ENCODE data around the gene ANKRD63.

Gene ANKRD63

GRCh38 chr15:40312370-40313158 is 29.7 kb upstream of the ANKRD63 start:
- no peak for DNase-seq

- DNase-seq, result no peak
Measured at GRCh38 chr15:40310993-40311392, 28.1 kb upstream of the ANKRD63 start.

DNA sequence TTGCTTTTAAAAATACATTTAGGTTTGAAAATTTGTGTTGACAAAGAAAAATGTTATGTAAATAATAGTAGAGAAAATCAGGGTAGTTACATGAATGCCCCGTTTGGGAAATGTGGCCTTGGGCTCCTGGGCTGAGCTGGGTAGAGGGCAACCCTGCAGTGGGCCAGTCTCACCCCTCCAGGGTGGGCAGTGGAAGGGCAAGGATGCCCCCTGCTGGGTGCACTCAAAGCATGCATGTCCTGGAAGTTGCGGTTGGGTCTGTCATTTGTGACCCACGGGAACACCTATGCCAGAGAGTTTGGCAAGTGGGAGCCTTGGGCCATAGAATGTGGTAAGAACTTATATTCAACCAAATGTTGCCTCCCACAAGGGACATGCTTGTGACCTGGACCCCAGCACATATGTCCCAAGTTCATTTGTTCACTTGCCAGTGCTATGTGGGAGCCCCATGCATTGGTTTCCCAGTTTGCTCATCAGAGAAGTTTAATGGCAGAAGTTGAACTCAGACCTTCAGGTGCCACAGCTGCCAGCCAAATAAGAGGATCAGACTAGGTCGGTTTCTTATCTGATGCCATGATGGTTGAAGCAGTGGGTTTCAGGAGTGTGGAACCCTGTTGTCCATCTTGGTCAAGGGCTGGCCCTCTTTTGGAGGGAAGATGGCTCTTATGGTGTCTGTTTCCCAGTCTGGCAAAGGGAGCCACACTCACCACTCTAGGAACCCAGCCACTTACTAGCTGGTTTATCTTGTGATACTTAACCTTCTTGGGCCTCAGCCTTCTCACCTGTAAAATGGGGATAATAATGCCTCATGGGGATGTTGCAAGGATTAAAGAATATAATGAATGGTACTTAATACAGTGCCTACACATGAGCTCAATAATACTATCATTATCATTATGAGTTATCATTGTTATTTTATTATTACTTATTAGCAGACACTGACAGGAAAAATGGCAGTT is 27.4 kb upstream of the ANKRD63 start:
- no peak for DNase-seq

DNA sequence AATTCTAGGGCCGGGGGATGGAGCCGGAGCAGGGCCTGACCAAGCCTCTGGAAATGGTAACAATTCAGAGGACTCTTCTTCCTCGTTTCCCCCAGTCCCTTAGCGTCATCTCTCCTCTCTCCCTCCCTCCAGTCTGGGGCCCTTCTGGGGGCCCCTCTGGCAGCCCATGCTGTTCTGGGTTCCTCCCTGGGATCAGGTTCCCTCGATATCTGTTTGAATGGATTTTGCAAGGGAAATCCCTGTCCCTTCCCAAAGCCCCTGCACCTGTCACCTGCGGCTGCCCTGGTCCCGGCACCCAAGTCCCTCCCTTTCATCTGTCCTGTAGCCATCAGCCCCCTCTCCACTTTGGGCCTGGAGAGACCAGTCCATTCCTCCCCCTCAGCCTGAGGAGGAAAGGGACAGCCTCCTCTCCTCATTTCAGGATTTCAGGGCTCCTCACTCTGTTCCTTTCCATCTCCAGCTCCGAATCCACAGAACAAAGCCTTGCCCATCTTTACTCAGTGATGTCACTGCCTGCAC is 26.5 kb upstream of the ANKRD63 start:
- DNase-seq, result no peak

DNA sequence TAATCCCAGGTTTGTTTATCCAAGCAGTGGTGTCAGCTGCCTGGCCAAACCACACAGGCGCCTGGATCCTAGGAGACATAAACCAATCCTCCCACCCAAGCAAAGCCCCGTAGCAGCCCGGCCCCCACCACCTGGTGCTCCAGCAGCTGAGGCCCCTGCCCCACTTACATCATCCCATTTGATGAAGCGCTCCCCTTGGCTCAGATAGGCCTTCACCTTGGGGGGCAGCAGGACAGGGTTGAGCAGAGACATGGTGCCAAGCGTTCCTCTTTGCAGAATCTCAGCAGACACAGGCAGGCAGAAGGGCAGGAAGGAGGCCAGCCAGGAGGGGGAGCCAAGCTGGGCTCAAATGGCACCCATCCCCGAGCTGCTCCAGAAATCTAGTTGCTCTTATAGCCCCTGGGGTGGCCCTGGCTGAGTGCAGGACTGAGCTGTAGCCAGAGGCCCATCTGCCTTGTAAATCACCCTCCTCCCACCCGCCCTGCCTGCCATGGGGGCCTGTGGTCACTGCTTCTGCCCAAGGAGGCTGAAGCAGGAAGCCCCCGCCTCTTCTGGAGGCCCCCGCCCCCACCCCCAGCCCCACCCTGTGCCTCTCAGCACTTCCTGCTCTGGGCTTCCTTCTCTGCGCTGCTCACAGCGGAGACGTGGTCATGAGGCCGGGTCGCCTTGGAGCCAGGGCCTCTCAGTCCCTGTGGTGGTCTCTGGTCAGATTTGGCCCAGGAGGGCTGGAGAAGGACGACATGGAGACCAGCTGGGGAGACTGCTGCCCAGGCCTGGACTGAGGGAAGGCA is 24.8 kb upstream of the ANKRD63 start, which contains the start of gene PLCB2:
PLCB2 (minus strand) TSS at position 515 of the 791 bp plus-strand sequence; CDS start at position 252, 263 bp downstream.
- no peak for DNase-seq

- DNase-seq, result no peak
Measured at GRCh38 chr15:40306908-40307307, 24.0 kb upstream of the ANKRD63 start.

GRCh38 chr15:40306371-40306770 is 23.5 kb upstream of the ANKRD63 start:
- no peak for DNase-seq

DNA sequence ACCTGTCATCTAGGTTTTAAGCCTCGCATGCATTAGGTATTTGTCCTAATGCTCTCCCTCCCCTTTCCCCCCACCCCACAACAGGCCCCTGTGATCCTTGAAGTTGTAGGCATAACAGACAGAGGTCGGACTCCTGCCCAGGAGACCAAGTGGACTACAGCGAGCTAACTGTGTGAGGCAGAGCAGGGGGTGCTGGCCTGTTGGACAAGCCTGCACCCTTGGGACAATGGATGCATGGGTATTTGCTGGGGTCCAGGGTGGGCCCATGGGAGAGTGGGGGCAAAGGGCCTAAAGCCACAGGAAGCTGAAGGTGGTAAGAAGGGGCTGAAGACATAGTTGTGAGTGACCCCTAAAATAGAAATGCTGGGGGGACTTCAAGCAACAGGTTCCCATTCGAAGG is 22.4 kb upstream of the ANKRD63 start:
- no peak for DNase-seq

- no peak for DNase-seq
Measured at GRCh38 chr15:40303576-40303975, 20.7 kb upstream of the ANKRD63 start.

GRCh38 chr15:40302981-40303380 is 20.1 kb upstream of the ANKRD63 start:
- DNase-seq, result no peak

DNA sequence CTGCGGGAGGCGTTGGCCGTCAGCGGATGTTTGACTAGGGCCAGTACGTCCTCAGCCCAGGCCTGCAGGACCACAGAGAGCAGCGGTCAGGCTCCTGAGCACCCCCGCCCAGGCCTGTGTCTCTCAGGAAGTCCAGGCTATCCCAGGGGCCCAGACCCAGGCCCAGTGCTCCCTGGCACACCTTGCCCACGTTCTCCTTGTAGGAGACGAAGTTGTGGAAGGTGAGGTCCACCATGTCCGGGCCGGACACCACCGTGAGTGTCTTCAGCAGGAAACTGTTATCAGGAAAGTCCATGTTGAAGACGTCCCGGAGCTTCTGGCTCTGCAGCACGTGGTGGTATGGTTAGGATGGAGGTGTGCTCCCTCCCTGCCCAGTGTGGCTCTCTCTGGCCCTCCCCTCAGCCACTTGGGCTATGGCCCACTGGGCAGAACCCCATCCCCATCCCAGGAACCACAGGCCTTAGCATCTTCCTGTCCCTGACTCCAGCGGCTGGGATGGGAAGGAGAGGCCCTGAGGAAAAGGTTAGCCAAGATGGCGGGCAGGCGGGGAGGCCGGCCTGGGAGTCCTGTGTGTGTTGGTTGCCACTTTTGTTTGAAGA is 19.5 kb upstream of the ANKRD63 start:
- DNase-seq, result no peak

DNA sequence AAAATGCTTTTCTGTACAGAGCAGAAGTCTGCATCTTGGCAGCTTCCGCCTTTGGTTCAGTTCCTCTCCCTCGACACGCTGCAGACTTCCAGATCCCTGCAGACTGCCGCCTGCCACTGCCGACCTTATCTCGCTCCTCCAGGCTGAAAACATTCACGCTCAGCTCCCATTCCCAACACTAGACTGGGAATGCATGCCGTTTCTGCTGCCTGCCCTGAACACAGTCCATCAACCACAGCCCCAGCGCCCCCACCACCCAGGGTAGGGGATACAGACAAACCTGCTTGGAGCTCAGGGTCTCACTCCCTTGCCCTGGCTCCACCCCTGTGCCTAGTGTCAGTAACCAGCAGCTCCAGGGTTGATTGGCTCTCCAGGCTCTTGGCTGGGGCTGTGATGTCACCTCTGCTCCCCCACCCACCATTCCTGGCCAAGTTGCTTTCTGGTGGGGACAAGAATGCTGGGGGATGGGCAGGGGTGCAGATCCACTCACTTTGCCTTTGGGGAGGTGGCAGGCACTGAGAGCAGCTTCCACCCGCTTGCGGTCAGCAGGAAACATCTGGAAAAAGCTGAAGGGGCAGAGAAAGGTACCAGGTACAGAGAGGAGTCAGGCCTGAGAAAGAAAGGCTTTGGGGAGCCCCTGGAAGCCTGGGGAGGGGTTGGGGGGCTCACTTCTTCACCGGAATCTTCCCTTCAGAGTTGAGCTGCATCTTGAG is 18.8 kb upstream of the ANKRD63 start:
- no peak for DNase-seq

- DNase-seq, result no peak
Measured at GRCh38 chr15:40300771-40301170, 17.9 kb upstream of the ANKRD63 start.

GRCh38 chr15:40300367-40300766 is 17.5 kb upstream of the ANKRD63 start:
- no peak for DNase-seq

DNA sequence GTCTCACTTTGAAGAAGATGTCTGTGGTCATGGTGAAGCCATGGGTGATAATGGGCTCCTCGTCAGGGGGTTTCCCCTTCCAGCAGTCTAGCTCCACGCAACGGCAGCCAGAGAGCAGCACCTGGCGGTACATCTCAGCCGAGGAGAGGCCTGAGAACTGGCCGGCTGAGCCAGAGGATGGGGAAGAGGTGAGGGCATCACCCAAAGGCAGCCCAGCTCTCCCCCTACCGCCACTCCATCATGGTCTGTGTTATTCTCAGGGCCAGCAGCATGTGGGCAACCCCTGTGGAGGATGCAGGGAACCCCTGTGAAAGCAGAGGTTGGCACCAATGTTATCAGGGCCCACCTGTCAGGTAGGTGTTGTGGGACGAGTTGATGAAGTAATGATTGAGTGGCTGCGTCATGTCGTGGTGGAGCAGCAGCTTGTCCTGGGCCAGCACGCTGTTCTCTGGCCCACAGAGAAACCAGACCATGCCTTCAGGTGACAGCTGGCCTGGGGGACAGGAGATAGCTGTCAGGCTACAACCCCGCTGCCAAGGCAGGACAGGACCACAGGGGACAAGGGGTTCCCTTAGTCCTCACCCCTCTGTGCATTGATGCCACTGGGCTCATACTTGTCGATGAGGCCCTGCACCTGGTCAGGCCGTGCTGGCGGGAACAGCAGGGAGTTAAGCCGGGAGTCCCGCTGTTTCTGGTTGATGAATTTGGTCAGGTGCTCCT is 15.5 kb upstream of the ANKRD63 start:
- no peak for DNase-seq

- DNase-seq, result no peak
Measured at GRCh38 chr15:40297356-40297755, 14.5 kb upstream of the ANKRD63 start.

DNA sequence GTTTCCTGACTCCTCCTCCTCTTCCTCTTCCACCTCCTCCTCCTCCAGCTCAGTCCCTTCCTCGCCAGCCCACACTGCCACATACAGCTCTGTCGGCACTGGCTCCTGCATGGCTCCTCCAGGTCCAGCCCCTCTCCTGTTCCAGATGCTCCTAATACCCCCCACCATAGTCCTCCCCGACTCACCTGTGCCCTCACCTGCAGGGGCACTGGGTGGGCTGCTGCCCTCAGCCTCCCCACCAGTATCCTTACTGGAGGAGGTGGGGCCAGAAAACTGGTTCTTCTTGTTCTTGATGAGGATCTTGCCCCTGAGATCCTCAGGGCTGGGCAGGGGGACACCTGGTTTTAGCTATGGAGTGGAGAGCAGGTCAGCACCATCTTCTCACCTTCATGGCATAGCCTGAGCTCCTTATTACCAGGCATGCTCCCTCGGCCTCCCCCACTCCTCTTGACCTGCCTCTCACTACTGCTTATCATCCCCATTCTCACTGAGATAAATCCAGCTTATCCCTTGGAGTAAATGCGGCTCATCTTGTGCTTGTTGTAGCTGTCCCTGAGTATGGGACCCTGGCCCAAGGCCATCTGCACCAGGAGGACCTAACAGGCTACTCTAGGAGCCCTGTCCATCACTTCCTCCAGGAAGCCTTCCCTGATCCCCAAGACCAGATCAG is 13.8 kb upstream of the ANKRD63 start:
- DNase-seq, result no peak

DNA sequence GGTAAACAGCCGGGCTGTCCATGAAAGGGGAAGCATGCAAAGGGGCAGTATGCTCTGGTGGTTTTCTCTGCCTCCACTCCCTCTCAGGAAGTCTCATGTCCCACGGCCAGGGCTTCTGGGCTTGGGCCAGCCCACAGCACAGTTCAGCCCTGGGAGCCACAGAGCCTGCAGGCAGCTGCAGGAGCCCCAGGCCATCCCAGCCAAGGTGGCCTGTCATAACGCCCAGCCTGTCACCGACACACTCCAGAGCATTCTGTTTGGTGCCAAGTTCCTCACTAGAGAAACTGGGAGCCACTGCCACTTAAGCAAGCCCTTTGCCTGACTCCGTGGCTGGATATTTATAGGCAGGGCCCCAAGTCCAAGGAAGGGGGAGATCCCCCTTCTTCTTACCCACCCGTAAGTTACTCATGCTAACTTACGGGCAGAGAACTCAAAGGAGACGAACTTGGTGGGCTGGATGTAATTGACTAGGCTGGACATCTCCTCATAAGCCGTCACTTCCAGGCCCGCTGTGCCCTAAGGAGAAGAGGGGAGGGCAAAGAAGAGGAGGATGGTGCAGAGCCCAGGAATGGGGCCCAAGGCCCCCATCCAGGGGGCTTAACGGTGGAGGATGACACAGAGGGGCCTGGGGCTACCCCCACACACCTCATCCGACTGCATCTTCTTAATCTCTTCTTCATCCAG is 13.2 kb upstream of the ANKRD63 start:
- no peak for DNase-seq

GRCh38 chr15:40295297-40295696 is 12.4 kb upstream of the ANKRD63 start:
- no peak for DNase-seq

Data from NCI-H2107 (cell line).